ENCODE measurements around the gene FCN1.

The FCN1 gene

GRCh38 chr9:134889386-134890154 lies 28.1 kb downstream of the FCN1 start:
- no peak for FAIRE-seq

GRCh38 chr9:134888603-134889190 lies 29.0 kb downstream of the FCN1 start:
- no peak for FAIRE-seq

GRCh38 chr9:134887686-134888602 lies 29.8 kb downstream of the FCN1 start:
- FAIRE-seq, result no peak

GRCh38 chr9:134887219-134887618 lies 30.5 kb downstream of the FCN1 start:
- FAIRE-seq, result no peak

- no peak for FAIRE-seq
Observed at GRCh38 chr9:134886413-134886913, 31.2 kb downstream of the FCN1 start.

GRCh38 chr9:134885679-134886412 lies 31.9 kb downstream of the FCN1 start:
- no peak for FAIRE-seq

GRCh38 chr9:134885001-134885678 lies 32.6 kb downstream of the FCN1 start:
- no peak for FAIRE-seq

- no peak for FAIRE-seq
Observed at GRCh38 chr9:134884492-134884891, 33.2 kb downstream of the FCN1 start.

GRCh38 chr9:134883040-134883782 lies 34.5 kb downstream of the FCN1 start:
- no peak for FAIRE-seq

- FAIRE-seq, result no peak
Observed at GRCh38 chr9:134882204-134882785, 35.4 kb downstream of the FCN1 start.

GRCh38 chr9:134881313-134881670 lies 36.4 kb downstream of the FCN1 start:
- FAIRE-seq, result no peak

- no peak for FAIRE-seq
Observed at GRCh38 chr9:134880484-134881312, 37.0 kb downstream of the FCN1 start, which contains the start of gene FCN2. FCN2 (plus strand) TSS chr9:134880810; CDS start chr9:134880822, 12 bp downstream.

GRCh38 chr9:134879664-134880483 lies 37.8 kb downstream of the FCN1 start:
- FAIRE-seq, result no peak

- FAIRE-seq, result no peak
Observed at GRCh38 chr9:134877541-134877940, 40.2 kb downstream of the FCN1 start.

- FAIRE-seq, result no peak
Observed at GRCh38 chr9:134875371-134875770, 42.3 kb downstream of the FCN1 start.

GRCh38 chr9:134872482-134873231 lies 45.1 kb downstream of the FCN1 start:
- FAIRE-seq, result no peak

GRCh38 chr9:134871697-134872340 lies 45.9 kb downstream of the FCN1 start:
- FAIRE-seq, result no peak
